GM12873 (cell line): ENCODE measurements around the gene SNX21.

Source experiments
- TF ChIP-seq, protein P1 (sequence below): IDR thresholded peaks from 2 replicates; pipeline ENCODE4 v1.5.1; 2012; ENCODE audit warnings: low read depth, mild to moderate bottlenecking, moderate library complexity, low read length, control low read depth; ENCODE audit not compliant: insufficient read depth; ENCODE audit errors: missing control alignments

SNX21 gene

DNA sequence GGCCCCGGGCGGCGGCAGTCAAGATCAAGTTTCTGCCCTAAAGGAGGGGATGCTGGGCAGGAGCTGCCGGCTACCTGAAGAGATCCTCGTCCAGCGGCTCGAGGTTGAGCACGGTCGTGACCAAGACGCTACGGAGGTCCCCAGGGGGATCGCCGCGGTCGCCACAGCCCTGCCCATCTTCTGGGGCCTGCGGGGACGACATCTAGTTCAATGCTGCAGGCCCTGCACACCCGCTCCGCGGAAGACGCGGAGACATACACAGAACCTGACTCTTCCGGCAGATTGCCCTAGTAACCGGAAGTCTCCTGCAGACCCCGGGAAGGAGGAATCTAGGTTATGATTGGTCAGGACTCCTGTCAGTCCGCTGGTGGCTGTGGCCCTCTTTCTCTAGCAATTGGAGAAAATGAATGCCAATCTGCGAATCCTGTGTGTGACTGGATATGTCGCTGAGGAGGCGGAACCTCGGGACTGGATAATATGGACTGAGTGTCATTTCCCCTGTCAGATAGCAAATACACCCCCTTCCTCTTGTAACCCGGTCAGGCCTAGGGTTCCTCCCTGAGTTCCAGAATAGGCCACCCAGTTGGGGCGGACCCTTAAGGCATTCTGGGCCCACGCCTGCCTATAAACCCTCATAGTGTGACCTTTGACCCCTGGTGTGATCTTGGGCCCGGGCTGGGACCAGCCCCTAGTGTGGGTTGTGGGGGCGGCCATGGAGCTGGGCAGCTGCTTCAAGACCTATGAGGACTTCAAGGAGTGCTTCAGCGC, 23.7 kb downstream of the SNX21 start, which contains the start of the genes ACOT8 and ZSWIM3:
Gene ACOT8 (minus strand): TSS at position 279 of the 768 bp plus-strand sequence. CDS start 77 bp downstream, at position 202.
Gene ZSWIM3 (plus strand): TSS at position 501 of the 768 bp plus-strand sequence. CDS start 212 bp downstream, at position 713.
- TF ChIP-seq, protein P1, sequence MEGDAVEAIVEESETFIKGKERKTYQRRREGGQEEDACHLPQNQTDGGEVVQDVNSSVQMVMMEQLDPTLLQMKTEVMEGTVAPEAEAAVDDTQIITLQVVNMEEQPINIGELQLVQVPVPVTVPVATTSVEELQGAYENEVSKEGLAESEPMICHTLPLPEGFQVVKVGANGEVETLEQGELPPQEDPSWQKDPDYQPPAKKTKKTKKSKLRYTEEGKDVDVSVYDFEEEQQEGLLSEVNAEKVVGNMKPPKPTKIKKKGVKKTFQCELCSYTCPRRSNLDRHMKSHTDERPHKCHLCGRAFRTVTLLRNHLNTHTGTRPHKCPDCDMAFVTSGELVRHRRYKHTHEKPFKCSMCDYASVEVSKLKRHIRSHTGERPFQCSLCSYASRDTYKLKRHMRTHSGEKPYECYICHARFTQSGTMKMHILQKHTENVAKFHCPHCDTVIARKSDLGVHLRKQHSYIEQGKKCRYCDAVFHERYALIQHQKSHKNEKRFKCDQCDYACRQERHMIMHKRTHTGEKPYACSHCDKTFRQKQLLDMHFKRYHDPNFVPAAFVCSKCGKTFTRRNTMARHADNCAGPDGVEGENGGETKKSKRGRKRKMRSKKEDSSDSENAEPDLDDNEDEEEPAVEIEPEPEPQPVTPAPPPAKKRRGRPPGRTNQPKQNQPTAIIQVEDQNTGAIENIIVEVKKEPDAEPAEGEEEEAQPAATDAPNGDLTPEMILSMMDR, result no peak

DNA sequence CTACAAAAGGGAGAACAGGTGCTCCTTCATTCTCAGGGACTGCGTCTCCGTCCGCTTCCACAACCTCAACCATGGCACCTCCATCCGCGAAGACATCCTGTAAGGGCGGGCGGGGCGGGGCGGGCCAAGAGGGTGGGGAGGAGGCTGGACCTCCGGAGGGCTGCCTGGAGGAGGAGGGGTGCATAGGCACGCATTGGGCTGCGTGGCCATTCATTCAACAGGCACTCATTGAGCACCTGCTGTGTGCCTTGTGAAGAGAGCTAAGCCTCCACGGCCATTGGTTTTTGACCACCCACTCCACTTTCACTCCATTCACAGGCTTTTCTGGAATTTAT, 24.2 kb downstream of the SNX21 start:
- TF ChIP-seq, protein P1, result no peak

GRCh38 chr20:45859916-45860315, 26.3 kb downstream of the SNX21 start:
- TF ChIP-seq, protein P1, result no peak

- TF ChIP-seq, protein P1, result no peak
Observed at GRCh38 chr20:45860560-45861220, 27.1 kb downstream of the SNX21 start.

GRCh38 chr20:45861221-45862075, 27.8 kb downstream of the SNX21 start:
- TF ChIP-seq, protein P1, result no peak

DNA sequence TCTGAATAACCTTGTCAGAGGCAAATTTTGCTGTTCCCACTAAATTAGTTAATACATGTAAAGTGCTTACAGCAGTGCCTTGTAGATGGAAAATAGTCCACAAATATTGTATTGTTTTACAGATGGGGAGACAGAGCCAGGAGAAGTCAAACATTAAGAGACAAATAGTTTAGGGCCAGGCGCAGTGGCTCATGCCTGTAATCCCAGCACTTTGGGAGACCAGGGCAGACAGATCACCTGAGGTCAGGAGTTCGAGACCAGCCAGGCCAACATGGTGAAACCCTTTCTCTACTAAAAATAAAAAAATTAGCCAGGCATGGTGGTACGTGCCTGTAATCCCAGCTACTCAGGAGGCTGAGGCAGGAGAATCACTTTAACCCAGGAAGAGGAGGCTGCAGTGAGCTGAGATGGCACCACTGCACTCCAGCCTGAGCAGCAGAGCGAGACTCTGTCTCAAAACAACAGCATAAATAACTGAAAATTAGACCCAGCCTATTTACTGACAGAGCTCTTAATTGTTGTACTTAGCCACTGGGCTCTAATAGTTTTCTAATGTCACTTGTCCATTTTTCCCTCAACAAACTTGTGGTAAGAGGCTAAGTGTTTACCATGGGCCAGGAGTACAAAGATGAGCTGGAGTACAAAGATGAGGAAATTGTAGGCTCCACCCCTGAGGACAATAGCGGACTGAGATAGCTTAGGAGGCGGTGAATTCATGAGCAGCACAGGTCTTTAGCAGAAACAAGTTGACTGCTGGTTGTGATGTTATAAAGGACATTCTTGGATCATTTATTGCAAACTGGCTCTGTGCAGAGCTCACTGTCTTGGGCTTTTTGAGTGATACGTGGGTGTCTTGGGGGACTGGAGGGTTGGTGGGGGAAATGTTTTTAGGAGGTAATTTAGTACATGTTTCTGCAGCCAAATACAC, 30.2 kb downstream of the SNX21 start:
- TF ChIP-seq, protein P1, result no peak
